IMR-90 (cell line): Measurements from ENCODE around the gene PHIP. TPM values are rescaled to one million over a fixed set of nuclear protein-coding genes. Genes with fewer than 3 reads are reported as not detected.

Experiments used
- ATAC-seq: fragments of 200-7000 bp; cut with Tn5 transposase; 2 replicates; pipeline ENCODE4 v1.9.1; 2020; ENCODE audit warnings: low read depth, mild to moderate bottlenecking, moderate library complexity
- BruUV-seq: library from RNA; stranded (reverse); fragments of 400-500 nt; replicated peaks from 2 replicates; lab custom pipeline; 2021; lab: Mats Ljungman, UMichigan
- CTCF ChIA-PET: fragments of 300-600 bp; formaldehyde crosslinking; extraction: SDS; loops from one replicate; lab custom pipeline; 2021; ENCODE audit warnings: antibody characterized with exemption; lab: Yijun Ruan, JAX
- POLR2A ChIA-PET: fragments of 300-600 bp; sonication (Branson Sonifier 250); formaldehyde crosslinking; loops from one replicate; lab custom pipeline; 2022; ENCODE audit warnings: antibody characterized with exemption; ENCODE audit not compliant: unreplicated experiment; lab: Charles Lee
- DNase-seq: peaks from one replicate; pipeline ENCODE4 v3.0.0; 2013
- H2AFZ ChIP-seq: replicated peaks from 2 replicates; pipeline ENCODE3; 2013; ENCODE audit warnings: low read length, mild to moderate bottlenecking; ENCODE audit not compliant: poor library complexity
- H2AK5ac ChIP-seq: 2 replicates; pipeline ENCODE4 v1.6.1; 2013; ENCODE audit warnings: low read depth, low read length, inconsistent platforms
- H2AK9ac ChIP-seq: replicated peaks from 2 replicates; pipeline ENCODE3; 2013; ENCODE audit warnings: mild to moderate bottlenecking, low read depth, low read length, moderate library complexity; ENCODE audit not compliant: poor library complexity
- H2BK120ac ChIP-seq: 2 replicates; pipeline ENCODE4 v1.6.1; 2013; ENCODE audit warnings: low read depth, low read length, inconsistent platforms
- H2BK15ac ChIP-seq: 3 replicates; pipeline ENCODE4 v1.6.1; 2013; ENCODE audit warnings: low read depth, low read length, inconsistent platforms
- H2BK20ac ChIP-seq: 2 replicates; pipeline ENCODE4 v1.6.1; 2013; ENCODE audit warnings: low read depth, mild to moderate bottlenecking, inconsistent platforms, low read length, moderate library complexity
- H2BK5ac ChIP-seq: 2 replicates; pipeline ENCODE4 v1.6.1; 2013; ENCODE audit warnings: mild to moderate bottlenecking, low read depth, low read length, inconsistent platforms; ENCODE audit not compliant: poor library complexity, severe bottlenecking
- H3K14ac ChIP-seq: replicated peaks from 2 replicates; pipeline ENCODE4 v1.6.1; 2013; ENCODE audit warnings: low read depth, low read length, inconsistent platforms
- H3K18ac ChIP-seq: 2 replicates; pipeline ENCODE4 v1.6.1; 2013; ENCODE audit warnings: low read depth, low read length, control low read depth
- H3K23ac ChIP-seq: 2 replicates; pipeline ENCODE4 v1.6.1; 2013; ENCODE audit warnings: low read depth, low read length, inconsistent platforms
- H3K27ac ChIP-seq: 2 replicates; pipeline ENCODE4 v1.5.1; 2013; ENCODE audit warnings: mild to moderate bottlenecking, control low read depth, low read length; ENCODE audit not compliant: insufficient read depth
- H3K27me3 ChIP-seq: 2 replicates; pipeline ENCODE4 v1.6.1; 2013; ENCODE audit warnings: low read length; ENCODE audit not compliant: control insufficient read depth, insufficient read depth
- H3K36me3 ChIP-seq: 2 replicates; pipeline ENCODE4 v1.6.1; 2013; ENCODE audit warnings: low read length, mixed read lengths; ENCODE audit not compliant: control insufficient read depth, insufficient read depth
- H3K4ac ChIP-seq: 2 replicates; pipeline ENCODE4 v1.6.1; 2013; ENCODE audit warnings: low read depth, low read length, inconsistent platforms
- H3K4me1 ChIP-seq: 2 replicates; pipeline ENCODE4 v1.6.1; 2013; ENCODE audit warnings: low read length, mixed read lengths; ENCODE audit not compliant: control insufficient read depth, insufficient read depth
- H3K4me2 ChIP-seq: 2 replicates; pipeline ENCODE4 v1.6.1; 2013; ENCODE audit warnings: low read depth, mild to moderate bottlenecking, control low read depth, low read length, moderate library complexity
- H3K4me3 ChIP-seq: 2 replicates; pipeline ENCODE4 v1.5.1; 2013; ENCODE audit warnings: low read depth, mild to moderate bottlenecking, control low read depth, low read length, moderate library complexity; ENCODE audit not compliant: insufficient read depth
- H3K56ac ChIP-seq: 2 replicates; pipeline ENCODE4 v1.6.1; 2013; ENCODE audit warnings: low read length, inconsistent platforms; ENCODE audit not compliant: insufficient read depth; ENCODE audit errors: extremely low read depth
- H3K79me1 ChIP-seq, 2 experiments: 2 replicates each; pipeline ENCODE4 v1.6.1; 2013; ENCODE audit warnings: low read length in 2 of 2, inconsistent platforms in 1 of 2, low read depth in 1 of 2
- H3K9ac ChIP-seq: 2 replicates; pipeline ENCODE4 v1.6.1; 2013; ENCODE audit warnings: low read depth, low read length, control low read depth
- H3K9me1 ChIP-seq: 2 replicates; pipeline ENCODE4 v1.6.1; 2013; ENCODE audit warnings: low read length, inconsistent platforms; ENCODE audit not compliant: insufficient read depth
- H3K9me3 ChIP-seq: 2 replicates; pipeline ENCODE4 v1.6.1; 2013; ENCODE audit warnings: low read length; ENCODE audit not compliant: control insufficient read depth, insufficient read depth
- H4K20me1 ChIP-seq: 2 replicates; pipeline ENCODE4 v1.6.1; 2013; ENCODE audit warnings: low read length, inconsistent platforms; ENCODE audit not compliant: insufficient read depth
- H4K5ac ChIP-seq: 2 replicates; pipeline ENCODE4 v1.6.1; 2013; ENCODE audit warnings: mild to moderate bottlenecking, low read depth, low read length, control low read depth
- H4K8ac ChIP-seq, 2 experiments: 2 replicates each; pipeline ENCODE4 v1.6.1; 2013; ENCODE audit warnings: low read depth in 2 of 2, low read length in 2 of 2, control low read depth in 1 of 2, inconsistent platforms in 1 of 2
- H4K91ac ChIP-seq: 2 replicates; pipeline ENCODE4 v1.6.1; 2013; ENCODE audit warnings: low read depth, low read length, inconsistent platforms; ENCODE audit not compliant: insufficient read depth
- BHLHE40 ChIP-seq: fragments of 150-350 bp; IDR thresholded peaks from 2 replicates; pipeline ENCODE4 v1.6.1; 2016; ENCODE audit warnings: mild to moderate bottlenecking, low read depth, low read length
- FOS ChIP-seq: fragments of 150-350 bp; IDR thresholded peaks from 2 replicates; pipeline ENCODE4 v1.6.1; 2016; ENCODE audit warnings: low read depth, low read length
- WGBS, 2 experiments: methylation state at CpG; one replicate each; pipeline versions ENCODE4 v1.1.5 to v1.1.7; 2013; ENCODE audit warnings: missing lambda C conversion rate in 2 of 2; ENCODE audit not compliant: insufficient read length in 1 of 2; ENCODE audit errors: extremely low coverage in 2 of 2; 5-methylcytosine and 5-hydroxymethylcytosine counted together
- dilution Hi-C: fragments of 300-500 bp; cut with HindIII; formaldehyde crosslinking; loops from one replicate; pipeline ENCODE4 v1.14.3; 2018; ENCODE audit warnings: low sequenced_read_pairs; ENCODE audit not compliant: unreplicated experiment
- in situ Hi-C: fragments of 300-500 bp; cut with MboI; formaldehyde crosslinking; loops from 3 replicates; pipeline ENCODE4 v1.14.3; 2019; ENCODE audit warnings: low sequenced_read_pairs, inconsistent platforms, mixed read lengths
- intact Hi-C: fragments of 100-400 bp; cut with micrococcal nuclease; formaldehyde crosslinking; loops from 2 replicates; pipeline ENCODE4 v1.10.0; 2022
- polyA plus RNA-seq, 3 experiments: library from polyadenylated mRNA; depleted of rRNA; stranded (reverse); fragments of >200 nt; gene quantifications; 2 replicates each; pipeline ENCODE4 v1.2.3, GENCODE V29; 2012; ENCODE audit warnings: low replicate concordance in 1 of 3
- total RNA-seq: library from RNA; depleted of rRNA; stranded (reverse); fragments of >200 nt; gene quantifications from 2 replicates; pipeline ENCODE4 v1.2.3, GENCODE V29; 2012
- TF ChIP-seq, protein P1 (sequence below): fragments of 150-350 bp; IDR thresholded peaks from 2 replicates; pipeline ENCODE4 v1.6.1; 2017; ENCODE audit warnings: mild to moderate bottlenecking, antibody characterized with exemption, low read length, low read depth

The PHIP gene
- total and polyA plus RNA-seq, 2 of the 4 experiments (the other 2 are of a cell fraction): 3.4 to 20.4 TPM

- H2BK15ac ChIP-seq: no peak overlapping the region
- no peak overlapping the region for H2AK5ac ChIP-seq
- TF ChIP-seq BHLHE40: no peak
- no peak for TF ChIP-seq FOS
- TF ChIP-seq, protein P1, sequence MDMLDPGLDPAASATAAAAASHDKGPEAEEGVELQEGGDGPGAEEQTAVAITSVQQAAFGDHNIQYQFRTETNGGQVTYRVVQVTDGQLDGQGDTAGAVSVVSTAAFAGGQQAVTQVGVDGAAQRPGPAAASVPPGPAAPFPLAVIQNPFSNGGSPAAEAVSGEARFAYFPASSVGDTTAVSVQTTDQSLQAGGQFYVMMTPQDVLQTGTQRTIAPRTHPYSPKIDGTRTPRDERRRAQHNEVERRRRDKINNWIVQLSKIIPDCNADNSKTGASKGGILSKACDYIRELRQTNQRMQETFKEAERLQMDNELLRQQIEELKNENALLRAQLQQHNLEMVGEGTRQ: no peak
- in situ Hi-C loops: no loop called here
- no peak overlapping the region for H3K18ac ChIP-seq
- no peak overlapping the region for H4K91ac ChIP-seq
- H3K4me2 ChIP-seq: peak overlapping the region; percentile 53; the same call in 1 of the 2 replicates
- no CpG with 5 or more reads among the region's 2 CpGs for WGBS, 2 experiments
- H2AFZ ChIP-seq: no peak overlapping the region
- no peaks in the 10 kb centered on the region; a peak in 1 of 4 replicates for H3K79me1 ChIP-seq
- H3K56ac ChIP-seq: no peak overlapping the region
- H3K4ac ChIP-seq: no peak overlapping the region
- H4K20me1 ChIP-seq: no peaks in the 10 kb centered on the region
- intact Hi-C loops: loop anchor here (5.0 kb wide), 1 partner anchor 129 kb away; the partner anchor contains the start of gene PHIP
- H3K14ac ChIP-seq: no peak overlapping the region
- no peak overlapping the region for H2BK120ac ChIP-seq
- H3K4me3 ChIP-seq: peak overlapping the region; percentile 14; the same call in 1 of the 2 replicates
- no peaks in the 10 kb centered on the region for H3K27me3 ChIP-seq
- H3K36me3 ChIP-seq: peaks cover 17% of the 10 kb centered on the region
- ChIA-PET POLR2A (no interaction called here), CTCF (no interaction called here)
- H3K4me1 ChIP-seq: no peaks in the 10 kb centered on the region
- no peak overlapping the region for H4K8ac ChIP-seq
- no peak overlapping the region for H2AK9ac ChIP-seq
- H3K9ac ChIP-seq: no peak overlapping the region
- H2BK20ac ChIP-seq: no peak overlapping the region
- H2BK5ac ChIP-seq: no peak overlapping the region
- BruUV-seq: no TSS peak
- ATAC-seq: peak; percentile 81
- no peaks in the 10 kb centered on the region for H3K9me1 ChIP-seq
- dilution Hi-C loops: no loop called here
- H3K27ac ChIP-seq: no peak overlapping the region
- H3K23ac ChIP-seq: no peak overlapping the region
- peak; percentile 72 for DNase-seq
- H4K5ac ChIP-seq: no peak overlapping the region
- peaks cover 9% of the 10 kb centered on the region for H3K9me3 ChIP-seq
Measured at GRCh38 chr6:78947962-78948361, 130.1 kb downstream of the PHIP start.
